H1 (cell line): Measurements from ENCODE around the gene CHPT1. TPM values are rescaled to one million over a fixed set of nuclear protein-coding genes. Genes with fewer than 3 reads are reported as not detected.

ENCODE experiments used
- CTCF ChIA-PET: fragments of 300-600 bp; sonication (Branson Sonifier 250); formaldehyde crosslinking; loops from one replicate; lab custom pipeline; 2021; ENCODE audit not compliant: partially characterized antibody; lab: Charles Lee
- POLR2A ChIA-PET: fragments of 300-600 bp; sonication (Branson Sonifier 250); formaldehyde crosslinking; loops from one replicate; lab custom pipeline; 2021; ENCODE audit warnings: inconsistent platforms; ENCODE audit not compliant: partially characterized antibody; lab: Charles Lee
- DNase-seq, 2 experiments: peaks; one replicate each; pipeline versions ENCODE4 v3.0.0 to v3.0.0-alpha.2; 2010 to 2022; ENCODE audit warnings: low spot score in 2 of 2, low read depth in 1 of 2, mixed read lengths in 1 of 2
- FAIRE-seq: peaks from 2 replicates; lab custom pipeline; 2011; peaks lifted over from hg19 to GRCh38; lab: Jason Lieb, UNC
- H2AFZ ChIP-seq: 2 replicates; pipeline ENCODE4 v1.8.1; 2012; ENCODE audit warnings: low read length, inconsistent platforms
- H2AK5ac ChIP-seq: 2 replicates; pipeline ENCODE4 v1.6.1; 2013; ENCODE audit warnings: low read depth, low read length
- H2BK120ac ChIP-seq: replicated peaks from 2 replicates; pipeline ENCODE3; 2013; ENCODE audit warnings: low read depth, low read length, inconsistent platforms
- H2BK12ac ChIP-seq: 2 replicates; pipeline ENCODE4 v1.6.1; 2013; ENCODE audit warnings: low read depth, low read length
- H2BK15ac ChIP-seq: 2 replicates; pipeline ENCODE4 v1.6.1; 2013; ENCODE audit warnings: low read length
- H2BK20ac ChIP-seq: 2 replicates; pipeline ENCODE4 v1.6.1; 2013; ENCODE audit warnings: low read length
- H2BK5ac ChIP-seq: 2 replicates; pipeline ENCODE4 v1.6.1; 2013; ENCODE audit warnings: low read depth, low read length
- H3K14ac ChIP-seq: 2 replicates; pipeline ENCODE4 v1.6.1; 2013; ENCODE audit warnings: inconsistent platforms; ENCODE audit not compliant: insufficient read length
- H3K18ac ChIP-seq: 2 replicates; pipeline ENCODE4 v1.6.1; 2013; ENCODE audit warnings: low read length; ENCODE audit errors: extremely low read depth
- H3K23ac ChIP-seq: 2 replicates; pipeline ENCODE4 v1.6.1; 2013; ENCODE audit warnings: inconsistent platforms; ENCODE audit not compliant: insufficient read length
- H3K23me2 ChIP-seq: 2 replicates; pipeline ENCODE4 v1.6.1; 2013; ENCODE audit warnings: low read depth, low read length
- H3K27ac ChIP-seq: 2 replicates; pipeline ENCODE4 v1.6.1; 2011; ENCODE audit warnings: low read depth, low read length, inconsistent platforms
- H3K27me3 ChIP-seq, 4 experiments: replicated peaks in 1 of 4; 1 replicate in 1 of 4; 2 replicates in 3 of 4; pipeline versions ENCODE4 v1.6.1 to v1.8.1; 2011 to 2013; ENCODE audit warnings: low read length in 3 of 4, mild to moderate bottlenecking in 3 of 4, inconsistent platforms in 2 of 4, mixed read lengths in 2 of 4, moderate library complexity in 1 of 4; ENCODE audit not compliant: control insufficient read depth in 3 of 4, insufficient read depth in 3 of 4; ENCODE audit errors: extremely low read depth in 1 of 4
- H3K36me3 ChIP-seq, 4 experiments: 2 replicates each; pipeline versions ENCODE4 v1.6.1 to v1.8.1; 2011 to 2013; ENCODE audit warnings: mild to moderate bottlenecking in 4 of 4, low read length in 3 of 4, moderate library complexity in 2 of 4, control low read depth in 1 of 4, inconsistent platforms in 1 of 4; ENCODE audit not compliant: insufficient read depth in 4 of 4, control insufficient read depth in 2 of 4
- H3K4ac ChIP-seq: replicated peaks from 2 replicates; pipeline ENCODE3; 2013; ENCODE audit warnings: low read length, low read depth, mixed read lengths, inconsistent platforms; ENCODE audit not compliant: insufficient read length
- H3K4me1 ChIP-seq, 4 experiments: replicated peaks in 1 of 4; 1 replicate in 1 of 4; 2 replicates in 3 of 4; pipeline versions ENCODE4 v1.6.1 to v1.8.1; 2011 to 2013; ENCODE audit warnings: low read length in 3 of 4, inconsistent platforms in 2 of 4, mixed read lengths in 1 of 4; ENCODE audit not compliant: insufficient read depth in 4 of 4, control insufficient read depth in 3 of 4
- H3K4me2 ChIP-seq, 2 experiments: 2 replicates each; pipeline versions ENCODE4 v1.6.1 to v1.8.1; 2011 to 2013; ENCODE audit warnings: low read depth in 2 of 2, low read length in 2 of 2, control low read depth in 1 of 2, inconsistent platforms in 1 of 2, mild to moderate bottlenecking in 1 of 2; ENCODE audit not compliant: insufficient read depth in 1 of 2
- H3K4me3 ChIP-seq, 4 experiments: fragments of 200-600, 300-600 bp in 1 of 4; sonication (generic), shearing (Covaris generic), sonication (Bioruptor Twin) in 1 of 4; 2 replicates each; pipeline versions ENCODE4 v1.5.1 to v1.8.1; 2011 to 2016; ENCODE audit warnings: low read length in 4 of 4, low read depth in 3 of 4, control low read depth in 2 of 4, inconsistent platforms in 2 of 4, mild to moderate bottlenecking in 2 of 4, mixed read lengths in 1 of 4, moderate library complexity in 1 of 4; ENCODE audit not compliant: insufficient read depth in 2 of 4; ENCODE audit errors: extremely low read depth in 1 of 4
- H3K56ac ChIP-seq: replicated peaks from 2 replicates; pipeline ENCODE3; 2013; ENCODE audit warnings: low read depth, mild to moderate bottlenecking, mixed read lengths, low read length, inconsistent platforms; ENCODE audit not compliant: insufficient read length
- H3K79me1 ChIP-seq: 2 replicates; pipeline ENCODE4 v1.6.1; 2013; ENCODE audit warnings: low read depth, low read length, control low read depth
- H3K79me2 ChIP-seq, 2 experiments: 2 replicates each; pipeline versions ENCODE4 v1.6.1 to v1.8.1; 2012 to 2013; ENCODE audit warnings: low read length in 2 of 2, mild to moderate bottlenecking in 2 of 2, inconsistent platforms in 1 of 2; ENCODE audit not compliant: insufficient read depth in 2 of 2, control insufficient read depth in 1 of 2
- H3K9ac ChIP-seq, 4 experiments: replicated peaks in 1 of 4; 1 replicate in 1 of 4; 2 replicates in 3 of 4; pipeline versions ENCODE4 v1.6.1 to v1.8.1; 2011 to 2013; ENCODE audit warnings: low read depth in 3 of 4, low read length in 3 of 4, control low read depth in 2 of 4, mild to moderate bottlenecking in 2 of 4, moderate library complexity in 2 of 4, inconsistent platforms in 1 of 4; ENCODE audit errors: extremely low read depth in 1 of 4
- H3K9me3 ChIP-seq, 2 experiments: 2 replicates each; pipeline versions ENCODE4 v1.6.1 to v1.8.1; 2012 to 2013; ENCODE audit warnings: mild to moderate bottlenecking in 2 of 2, moderate library complexity in 2 of 2, control low read depth in 1 of 2, inconsistent platforms in 1 of 2, low read depth in 1 of 2, low read length in 1 of 2, mixed read lengths in 1 of 2; ENCODE audit not compliant: insufficient read depth in 2 of 2
- H4K20me1 ChIP-seq, 2 experiments: replicated peaks in 1 of 2; 2 replicates each; pipeline versions ENCODE3 to v1.8.1; 2011 to 2013; ENCODE audit warnings: inconsistent platforms in 2 of 2, low read length in 2 of 2, mild to moderate bottlenecking in 1 of 2; ENCODE audit not compliant: insufficient read depth in 2 of 2, control insufficient read depth in 1 of 2
- H4K5ac ChIP-seq: 2 replicates; pipeline ENCODE4 v1.6.1; 2013; ENCODE audit warnings: low read length, low read depth, mixed read lengths, inconsistent platforms; ENCODE audit not compliant: insufficient read length
- H4K8ac ChIP-seq: 2 replicates; pipeline ENCODE4 v1.8.0; 2013; ENCODE audit warnings: mild to moderate bottlenecking, moderate library complexity, low read length, inconsistent platforms; ENCODE audit not compliant: insufficient read depth; ENCODE audit errors: extremely low read depth
- H4K91ac ChIP-seq: replicated peaks from 2 replicates; pipeline ENCODE3; 2013; ENCODE audit warnings: low read length, mixed read lengths, inconsistent platforms; ENCODE audit not compliant: insufficient read length
- CEBPB ChIP-seq: IDR thresholded peaks from 2 replicates; pipeline ENCODE4 v1.6.1; 2012; ENCODE audit warnings: low read depth, low read length
- GTF2F1 ChIP-seq: IDR thresholded peaks from 2 replicates; pipeline ENCODE4 v1.6.1; 2012; ENCODE audit warnings: low read depth, low read length, improper control_type of control experiment, borderline replicate concordance
- whole genome bisulfite sequencing, 2 experiments: shearing (Covaris generic) in 1 of 2; methylation state at CpG; one replicate each; pipeline versions ENCODE4 v1.1.6 to v1.1.7; 2013 to 2015; ENCODE audit warnings: low lambda C conversion rate in 2 of 2, mixed read lengths in 2 of 2, inconsistent platforms in 1 of 2, low coverage in 1 of 2, missing lambda C conversion rate in 1 of 2; ENCODE audit not compliant: insufficient replicate concordance in 2 of 2, insufficient coverage in 1 of 2, insufficient read length in 1 of 2; ENCODE audit errors: extremely low coverage in 1 of 2, missing lambda C conversion rate in 1 of 2; 5-methylcytosine and 5-hydroxymethylcytosine counted together
- polyA plus RNA-seq, 7 experiments: library from polyadenylated mRNA; depleted of rRNA in 3 of 7; stranded (reverse) in 5 of 7; unstranded in 2 of 7; fragments of >200 nt in 5 of 7; fragments of 200-250 nt in 2 of 7; gene quantifications; 1 replicate in 5 of 7; 2 replicates in 1 of 7; 4 replicates in 1 of 7; pipeline versions ENCODE4 v1.2.1 to v1.2.3, GENCODE V29; 2011 to 2013; ENCODE audit warnings: missing spikeins in 2 of 7, mixed read lengths in 2 of 7
- total RNA-seq: library from RNA; stranded (reverse); fragmentation: NEBNext Ultra II Directional; extraction: Animal tissue kit (Norgen Biotek cat#: 25700); gene quantifications from 2 replicates; pipeline ENCODE4 v1.2.1, GENCODE V29; 2021

CHPT1 gene
- total and polyA plus RNA-seq, 2 of the 8 experiments (the other 6 are each of a cell fraction or from before 2014, with no cell fraction given): 13.3 to 22.5 TPM

DNA sequence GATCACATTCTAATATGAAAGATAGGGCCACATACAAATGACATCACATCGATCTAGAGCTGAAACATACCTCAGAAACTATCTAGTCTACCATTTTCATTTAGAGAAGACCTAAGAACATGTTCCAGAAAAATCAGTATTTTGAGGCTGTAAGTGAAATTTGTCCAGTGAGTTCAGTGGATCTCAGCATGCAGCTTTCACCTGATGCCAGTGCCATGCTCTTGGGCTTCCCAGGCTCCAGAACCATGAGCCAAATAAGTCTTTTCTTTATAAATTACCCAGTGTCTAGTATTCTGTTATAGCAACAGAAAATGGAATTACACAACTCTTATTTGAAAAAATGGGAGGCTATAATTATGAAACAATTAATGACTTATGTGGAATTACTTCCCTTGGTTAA lies 9.0 kb downstream of the CHPT1 start:
- CTCF ChIA-PET: interaction anchor here (0.6 kb wide), 1 partner anchor 457 kb away, joined by 3 read pairs; no protein-coding TSS in a partner anchor
- WGBS, 2 experiments: 93% methylated on average over 1 of the region's 1 CpG; no CpG with 5 or more reads in 1 of the 2 experiments
- Histone ChIP-seq H4K91ac (no peak overlapping the region), H3K56ac (no peak overlapping the region), H3K27me3 (no peaks in the 10 kb centered on the region), H2BK120ac (no peak overlapping the region), H4K5ac (no peak overlapping the region), H3K4me2 (no peak overlapping the region), H3K23me2 (no peaks in the 10 kb centered on the region), H3K9me3 (no peaks in the 10 kb centered on the region), H3K9ac (no peak overlapping the region), H3K36me3 (no peaks in the 10 kb centered on the region; a peak in 1 of 8 replicates), H3K4ac (no peak overlapping the region), H2AK5ac (no peak overlapping the region), H3K27ac (no peak overlapping the region), H3K14ac (no peak overlapping the region), H3K23ac (no peak overlapping the region), H2BK20ac (no peak overlapping the region), H3K4me3 (no peak overlapping the region), H3K79me1 (no peaks in the 10 kb centered on the region), H3K4me1 (peaks cover 0 to 2% (median 1%) of the 10 kb centered on the region in 4 experiments; a peak in 3 of 7 replicates), H2BK5ac (no peak overlapping the region), H2BK12ac (no peak overlapping the region), H4K8ac (no peak overlapping the region), H2AFZ (no peak overlapping the region), H3K18ac (no peak overlapping the region), H4K20me1 (no peaks in the 10 kb centered on the region), H3K79me2 (peaks cover 0 to 17% of the 10 kb centered on the region in 2 experiments; a peak in 1 of 4 replicates), H2BK15ac (no peak overlapping the region)
- DNase-seq (no peak), FAIRE-seq (no peak)
- TF ChIP-seq CEBPB (no peak), GTF2F1 (no peak)
- POLR2A ChIA-PET: no interaction called here
